Activated naive CD4-positive, alpha-beta T cell treated with anti-CD3 and anti-CD28 coated beads, Interleukin-2, amount 50 U/mL, for 72 hours (primary cell): Measurements from ENCODE around the gene CHMP3. TPM values are rescaled to one million over a fixed set of nuclear protein-coding genes. Genes with fewer than 3 reads are reported as not detected.

Experiments used
- ATAC-seq, 2 donors: fragments of 150-1000 bp; cut with Tn5 transposase; 2 replicates each; pipeline ENCODE4 v1.10.0; 2021; ENCODE audit warnings: mild to moderate bottlenecking in 2 of 2, moderate library complexity in 2 of 2
- DNase-seq, 2 donors: peaks; one replicate each; pipeline ENCODE4 v3.0.0; 2021 to 2022; ENCODE audit warnings: low spot score in 2 of 2
- H3K27ac Mint-ChIP-seq, 2 donors: one replicate each; pipeline ENCODE4 v1.8.0; 2022; ENCODE audit warnings: mild to moderate bottlenecking in 2 of 2, mixed read lengths in 2 of 2
- H3K36me3 Mint-ChIP-seq, 2 donors: one replicate each; pipeline ENCODE4 v1.8.0; 2022; ENCODE audit warnings: mixed read lengths in 2 of 2
- H3K9me3 Mint-ChIP-seq, 2 donors: one replicate each; pipeline ENCODE4 v1.8.0; 2022; ENCODE audit warnings: mixed read lengths in 2 of 2
- total RNA-seq, 2 donors: library from RNA; stranded (reverse); gene quantifications; one replicate each; pipeline ENCODE4 v1.2.3, GENCODE V29; 2022

The CHMP3 gene
- total RNA-seq, 2 donors from 2014 or later = 16.3 to 29.8 TPM

DNA sequence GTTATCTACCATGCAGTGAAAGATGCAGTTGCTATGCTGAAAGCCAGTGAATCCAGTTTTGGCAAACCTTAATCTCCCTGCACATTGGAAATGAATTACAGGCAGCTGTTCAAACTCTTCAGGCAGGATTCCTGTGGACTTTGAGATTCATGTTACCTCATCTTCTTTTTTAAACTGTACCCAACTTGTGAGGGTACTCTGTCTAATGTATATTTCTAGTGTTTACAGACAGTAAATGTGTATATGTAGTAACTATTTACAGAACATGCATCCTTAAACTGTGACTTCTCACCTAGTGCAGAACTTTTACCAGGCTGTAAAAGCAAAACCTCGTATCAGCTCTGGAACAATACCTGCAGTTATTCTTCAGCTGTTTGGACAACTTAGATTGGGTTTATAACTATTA lies 71.2 kb downstream of the CHMP3 start:
- ATAC-seq (no peak), DNase-seq (no peak)
- H3K9me3 Mint-ChIP-seq = peaks cover 0 to 11% of the 10 kb centered on the region in 2 donors
- no peak overlapping the region for H3K27ac Mint-ChIP-seq
- peaks cover 34 to 88% of the 10 kb centered on the region in 2 donors for H3K36me3 Mint-ChIP-seq

- Mint-ChIP-seq H3K36me3 (peaks cover 35 to 88% of the 10 kb centered on the region in 2 donors), H3K27ac (peak overlapping the region in 1 of 2 donors; percentile 19), H3K9me3 (peaks cover 0 to 10% of the 10 kb centered on the region in 2 donors)
- ATAC-seq (no peak), DNase-seq (no peak)
Measured at GRCh38 chr2:86491088-86491487, 72.2 kb downstream of the CHMP3 start.

- Mint-ChIP-seq H3K9me3 (peaks cover 0 to 5% of the 10 kb centered on the region in 2 donors), H3K27ac (no peak overlapping the region), H3K36me3 (peaks cover 36 to 88% of the 10 kb centered on the region in 2 donors)
- no peak for ATAC-seq
- no peak for DNase-seq
Measured at GRCh38 chr2:86490245-86490644, 73.0 kb downstream of the CHMP3 start.

DNA sequence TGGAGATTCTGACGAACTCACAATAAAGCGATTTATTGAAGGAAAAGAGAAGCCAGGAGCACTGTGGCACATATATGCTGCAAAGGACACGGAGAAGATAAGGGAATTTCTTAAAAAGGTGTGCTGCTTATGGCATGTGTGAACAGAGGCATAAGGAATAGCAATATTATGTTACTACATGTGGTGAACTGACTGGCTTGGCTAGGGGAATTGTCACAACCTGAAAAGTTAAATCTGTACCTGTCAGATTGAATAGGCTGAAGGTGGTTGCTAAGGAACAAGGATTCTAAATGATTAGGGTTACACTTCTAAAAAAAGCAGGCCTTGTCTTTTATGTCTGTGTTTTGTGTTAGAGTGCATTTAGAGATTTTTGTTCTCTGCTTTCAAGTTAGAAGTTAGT lies 73.7 kb downstream of the CHMP3 start:
- DNase-seq = no peak
- peaks cover 0 to under 1% of the 10 kb centered on the region in 2 donors for H3K9me3 Mint-ChIP-seq
- H3K27ac Mint-ChIP-seq = peak overlapping the region; percentile 7 to 35
- no peak for ATAC-seq
- H3K36me3 Mint-ChIP-seq = peaks cover 35 to 88% of the 10 kb centered on the region in 2 donors

- peak overlapping the region in 1 of 2 donors; percentile 35 for H3K27ac Mint-ChIP-seq
- peaks cover 38 to 88% of the 10 kb centered on the region in 2 donors for H3K36me3 Mint-ChIP-seq
- no peak for DNase-seq
- H3K9me3 Mint-ChIP-seq = no peaks in the 10 kb centered on the region
- ATAC-seq = no peak
Measured at GRCh38 chr2:86488561-86489250, 74.5 kb downstream of the CHMP3 start.

- DNase-seq (no peak), ATAC-seq (no peak)
- Mint-ChIP-seq H3K36me3 (peaks cover 40 to 99% of the 10 kb centered on the region in 2 donors), H3K27ac (peak overlapping the region in 1 of 2 donors; percentile 60), H3K9me3 (no peaks in the 10 kb centered on the region)
Measured at GRCh38 chr2:86487062-86487461, 76.2 kb downstream of the CHMP3 start.

DNA sequence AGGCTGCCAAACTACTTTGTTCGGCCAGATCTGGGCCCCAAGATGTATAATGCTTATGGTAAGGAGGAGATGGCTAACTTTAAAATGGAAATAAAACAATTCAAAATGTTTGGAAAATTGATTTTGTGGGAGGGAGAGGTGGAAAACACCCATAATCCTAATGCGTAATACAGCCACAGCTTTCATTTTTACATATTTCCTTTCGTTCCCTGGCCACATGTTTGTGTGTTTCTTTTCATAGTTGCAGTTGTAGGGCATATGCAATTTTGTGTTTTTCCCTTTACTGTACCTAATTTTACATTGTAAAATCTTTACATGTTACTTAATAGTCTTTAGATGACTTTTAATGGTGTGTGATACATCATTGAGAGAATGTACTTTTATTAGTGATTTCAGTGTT lies 77.4 kb downstream of the CHMP3 start:
- peak overlapping the region; percentile 4 to 71 for H3K27ac Mint-ChIP-seq
- no peaks in the 10 kb centered on the region for H3K9me3 Mint-ChIP-seq
- DNase-seq = no peak
- no peak for ATAC-seq
- H3K36me3 Mint-ChIP-seq = peaks cover 40 to 98% of the 10 kb centered on the region in 2 donors

DNA sequence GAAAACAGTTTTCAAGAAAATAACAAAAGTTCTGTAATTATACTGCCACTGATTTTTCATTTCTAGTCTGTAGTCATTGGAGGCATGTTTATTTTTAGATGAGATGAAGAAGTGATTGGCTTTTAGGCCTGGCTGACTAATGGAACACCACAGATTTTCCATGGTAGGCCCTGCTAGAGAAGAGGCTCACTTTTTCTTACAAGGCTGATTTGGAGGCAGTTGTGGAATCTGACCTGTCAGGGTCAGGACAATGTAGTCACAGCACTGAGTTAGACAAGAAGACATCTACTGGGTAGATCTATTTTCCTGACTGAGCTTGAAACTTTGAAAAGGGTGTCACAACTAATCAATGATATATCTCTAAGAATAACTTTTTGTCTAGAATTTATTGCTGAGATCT lies 78.1 kb downstream of the CHMP3 start:
- Mint-ChIP-seq H3K27ac (peak overlapping the region; percentile 48 to 71), H3K9me3 (no peaks in the 10 kb centered on the region), H3K36me3 (peaks cover 43 to 98% of the 10 kb centered on the region in 2 donors)
- DNase-seq (no peak), ATAC-seq (peak; percentile 62 to 71)

DNA sequence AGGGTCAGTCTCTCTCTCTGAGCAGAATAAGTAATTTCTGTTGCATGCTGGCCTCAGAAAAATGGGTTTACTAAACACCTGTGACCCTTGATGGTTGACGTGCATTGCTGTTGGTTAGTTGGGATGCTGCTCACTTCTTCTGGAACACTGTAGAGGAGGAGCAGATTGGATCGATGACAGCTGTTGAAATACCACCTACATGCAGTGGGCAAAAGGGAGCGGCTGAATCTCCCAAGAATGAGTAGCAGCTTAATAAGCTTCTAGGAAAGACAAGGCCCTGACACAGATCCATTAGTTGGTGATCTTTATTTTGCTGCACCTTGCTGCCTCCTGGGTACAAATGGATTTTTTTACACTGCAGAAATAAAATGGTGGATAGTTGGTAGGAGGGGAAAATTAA lies 78.9 kb downstream of the CHMP3 start:
- ATAC-seq (no peak), DNase-seq (no peak)
- peaks cover 42 to 98% of the 10 kb centered on the region in 2 donors for H3K36me3 Mint-ChIP-seq
- peak overlapping the region; percentile 48 to 71 for H3K27ac Mint-ChIP-seq
- no peaks in the 10 kb centered on the region for H3K9me3 Mint-ChIP-seq

DNA sequence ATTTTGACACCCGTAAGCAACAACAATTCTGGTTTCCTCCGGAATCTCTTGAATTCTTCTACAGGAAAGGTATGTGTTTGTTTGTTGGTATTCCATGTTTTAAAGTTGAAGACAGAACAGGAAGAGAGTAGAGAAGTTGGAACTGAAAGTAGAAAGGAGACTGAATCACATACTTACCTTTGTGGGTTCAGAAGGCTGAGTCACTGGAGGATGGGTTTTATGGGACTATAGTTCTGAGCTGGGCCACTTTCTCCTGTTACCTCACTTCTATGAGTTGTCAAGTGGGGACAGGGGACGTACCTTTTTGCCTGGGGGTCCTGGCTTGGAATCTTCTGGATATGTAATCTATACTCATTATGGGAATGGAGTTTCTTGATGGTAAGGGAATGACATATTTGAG lies 81.2 kb downstream of the CHMP3 start:
- peak; percentile 92 to 94 for ATAC-seq
- peak in 1 of 2 donors; percentile 18 for DNase-seq

GRCh38 chr2:86480105-86480504 lies 83.1 kb downstream of the CHMP3 start:
- DNase-seq (no peak), ATAC-seq (no peak)
- Mint-ChIP-seq H3K27ac (peak overlapping the region in 1 of 2 donors; percentile 73), H3K9me3 (no peaks in the 10 kb centered on the region), H3K36me3 (peaks cover 24 to 81% of the 10 kb centered on the region in 2 donors)

More for the DNA sequence above, 81.2 kb downstream of the CHMP3 start:
- peak overlapping the region in 1 of 2 donors; percentile 85 for H3K27ac Mint-ChIP-seq
- H3K9me3 Mint-ChIP-seq = no peaks in the 10 kb centered on the region
- peaks cover 35 to 88% of the 10 kb centered on the region in 2 donors for H3K36me3 Mint-ChIP-seq

GRCh38 chr2:86477349-86477748 lies 85.9 kb downstream of the CHMP3 start:
- no peak for ATAC-seq
- DNase-seq = no peak
- Mint-ChIP-seq H3K27ac (peak overlapping the region in 1 of 2 donors; percentile 16), H3K9me3 (no peaks in the 10 kb centered on the region), H3K36me3 (peaks cover 14 to 73% of the 10 kb centered on the region in 2 donors)

- Mint-ChIP-seq H3K27ac (peak overlapping the region in 1 of 2 donors; percentile 16), H3K9me3 (no peaks in the 10 kb centered on the region), H3K36me3 (peaks cover 12 to 68% of the 10 kb centered on the region in 2 donors)
- ATAC-seq = no peak
- no peak for DNase-seq
Measured at GRCh38 chr2:86476918-86477317, 86.3 kb downstream of the CHMP3 start.

DNA sequence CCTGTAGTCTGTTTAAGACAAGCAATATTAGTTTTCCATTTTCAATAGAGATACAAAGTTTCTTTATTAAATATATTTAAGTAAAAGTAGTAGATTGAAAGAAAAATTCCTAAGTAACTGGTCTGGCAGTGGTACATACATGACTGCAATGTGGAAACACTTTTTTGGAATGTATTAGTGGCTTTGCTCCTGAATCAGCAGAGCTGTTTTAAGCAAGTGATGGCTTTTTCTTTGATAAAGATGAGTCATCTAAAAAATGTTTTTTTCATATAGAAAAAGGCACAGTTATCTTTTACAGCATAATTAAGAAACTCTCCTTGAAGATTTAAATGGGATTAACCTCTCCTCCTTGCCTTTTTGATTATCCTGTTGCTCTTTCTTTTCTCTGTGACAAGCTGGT lies 87.2 kb downstream of the CHMP3 start:
- no peaks in the 10 kb centered on the region for H3K9me3 Mint-ChIP-seq
- H3K36me3 Mint-ChIP-seq = peaks cover 9 to 61% of the 10 kb centered on the region in 2 donors
- DNase-seq = no peak
- ATAC-seq = no peak
- H3K27ac Mint-ChIP-seq = no peak overlapping the region

- DNase-seq (no peak), ATAC-seq (no peak)
- Mint-ChIP-seq H3K9me3 (no peaks in the 10 kb centered on the region), H3K36me3 (peaks cover 11 to 52% of the 10 kb centered on the region in 2 donors), H3K27ac (peak overlapping the region in 1 of 2 donors; percentile 32)
Measured at GRCh38 chr2:86471637-86472036, 91.6 kb downstream of the CHMP3 start.

GRCh38 chr2:86470890-86471289 lies 92.4 kb downstream of the CHMP3 start:
- H3K9me3 Mint-ChIP-seq = no peaks in the 10 kb centered on the region
- ATAC-seq = no peak
- no peak for DNase-seq
- H3K36me3 Mint-ChIP-seq = peaks cover 11 to 54% of the 10 kb centered on the region in 2 donors
- H3K27ac Mint-ChIP-seq = no peak overlapping the region

- Mint-ChIP-seq H3K27ac (peak overlapping the region; percentile 82 to 91), H3K36me3 (peaks cover 15 to 56% of the 10 kb centered on the region in 2 donors), H3K9me3 (no peaks in the 10 kb centered on the region)
- DNase-seq (peak in 1 of 2 donors; percentile 16), ATAC-seq (peak; percentile 57 to 65)
Measured at GRCh38 chr2:86468162-86469033, 94.8 kb downstream of the CHMP3 start.
